GM12878 (cell line): Measurements from ENCODE around the gene DDX42. TPM values are rescaled to one million over a fixed set of nuclear protein-coding genes. Genes with fewer than 3 reads are reported as not detected.

ENCODE experiments used
- ATAC-seq: fragments of 200-7000 bp; cut with Tn5 transposase; 3 replicates; pipeline ENCODE4 v1.9.1; 2020; ENCODE audit warnings: mild to moderate bottlenecking, moderate library complexity
- BruUV-seq: library from RNA; stranded (reverse); fragments of 400-500 nt; replicated peaks from 2 replicates; lab custom pipeline; 2021; lab: Mats Ljungman, UMichigan
- CTCF ChIA-PET: fragments of 300-600 bp; sonication (Branson Sonifier 250); formaldehyde crosslinking; extraction: SDS; loops from one replicate; lab custom pipeline; 2021; ENCODE audit warnings: inconsistent platforms; lab: Yijun Ruan, JAX
- POLR2A ChIA-PET: fragments of 350-600 bp; formaldehyde crosslinking; extraction: SDS; loops from one replicate; lab custom pipeline; 2021; ENCODE audit warnings: inconsistent platforms; lab: Charles Lee
- RAD21 ChIA-PET: fragments of 300-600 bp; sonication (Branson Sonifier 250); formaldehyde crosslinking; loops from one replicate; lab custom pipeline; 2023; ENCODE audit warnings: antibody characterized with exemption; ENCODE audit not compliant: unreplicated experiment; lab: Charles Lee
- SMC1A ChIA-PET: fragments of 300-600 bp; sonication (Branson Sonifier 250); formaldehyde crosslinking; loops from one replicate; lab custom pipeline; 2023; ENCODE audit not compliant: unreplicated experiment, uncharacterized antibody; lab: Charles Lee
- DNase-seq: peaks from one replicate; pipeline ENCODE4 v3.0.0-alpha.2; 2011; ENCODE audit warnings: low read depth, low spot score
- FAIRE-seq: peaks from 3 replicates; lab custom pipeline; 2011; peaks lifted over from hg19 to GRCh38; lab: Jason Lieb, UNC
- H2AFZ ChIP-seq: 2 replicates; pipeline ENCODE4 v1.6.0; 2011; ENCODE audit warnings: low read depth, low read length, control low read depth; ENCODE audit not compliant: control insufficient read depth
- H3K27ac ChIP-seq: 2 replicates; pipeline ENCODE4 v1.5.1; 2011; ENCODE audit warnings: control low read depth; ENCODE audit not compliant: control insufficient read depth, insufficient read depth
- H3K27me3 ChIP-seq, 2 experiments: replicated peaks in 1 of 2; 2 replicates each; pipeline versions ENCODE4 v1.6.0 to v1.6.1; 2011; ENCODE audit warnings: low read length in 1 of 2; ENCODE audit not compliant: control insufficient read depth in 2 of 2, insufficient read depth in 2 of 2
- H3K36me3 ChIP-seq, 2 experiments: 2 replicates each; pipeline ENCODE4 v1.5.1; 2011; ENCODE audit warnings: low read length in 1 of 2; ENCODE audit not compliant: control insufficient read depth in 2 of 2, insufficient read depth in 2 of 2
- H3K4me1 ChIP-seq: 2 replicates; pipeline ENCODE4 v1.6.1; 2011; ENCODE audit warnings: mild to moderate bottlenecking, low read length, moderate library complexity, mixed read lengths; ENCODE audit not compliant: control insufficient read depth, insufficient read depth
- H3K4me2 ChIP-seq: 2 replicates; pipeline ENCODE4 v1.6.0; 2011; ENCODE audit warnings: control low read depth; ENCODE audit not compliant: control insufficient read depth, insufficient read depth
- H3K4me3 ChIP-seq: fragments of 200-600 bp; sonication (generic); 2 replicates; pipeline ENCODE4 v1.5.1; 2016
- H3K79me2 ChIP-seq: 2 replicates; pipeline ENCODE4 v1.6.0; 2011; ENCODE audit warnings: low read length; ENCODE audit not compliant: control insufficient read depth, insufficient read depth
- H3K9ac ChIP-seq: 2 replicates; pipeline ENCODE4 v1.8.0; 2011; ENCODE audit warnings: low read length, control low read depth, mixed read lengths; ENCODE audit not compliant: control insufficient read depth, insufficient read depth
- H3K9me3 ChIP-seq: replicated peaks from 3 replicates; pipeline ENCODE4 v1.5.1; 2011; ENCODE audit warnings: mild to moderate bottlenecking, low read length; ENCODE audit not compliant: control insufficient read depth, insufficient read depth
- H4K20me1 ChIP-seq: 2 replicates; pipeline ENCODE4 v1.6.0; 2011; ENCODE audit not compliant: control insufficient read depth, insufficient read depth
- MYB ChIP-seq: fragments of 150-350 bp; IDR thresholded peaks from 2 replicates; pipeline ENCODE4 v1.6.1; 2014; ENCODE audit warnings: mild to moderate bottlenecking, low read depth, low read length, borderline replicate concordance
- NKRF ChIP-seq: fragments of 450-650 bp; conservative IDR thresholded peaks from 2 replicates; pipeline ENCODE4 v1.6.1; 2017; ENCODE audit warnings: mild to moderate bottlenecking, moderate library complexity
- POLR2A ChIP-seq: IDR thresholded peaks from 2 replicates; pipeline ENCODE4 v1.6.1; 2011; ENCODE audit warnings: low read depth, mild to moderate bottlenecking, low read length
- POLR2AphosphoS2 ChIP-seq: IDR thresholded peaks from 2 replicates; pipeline ENCODE4 v1.6.1; 2011; ENCODE audit warnings: low read depth, mild to moderate bottlenecking, low read length, improper control_type of control experiment, moderate library complexity
- POLR2AphosphoS5 ChIP-seq: IDR thresholded peaks from 2 replicates; pipeline ENCODE4 v1.6.1; 2011; ENCODE audit warnings: mild to moderate bottlenecking, low read length, inconsistent platforms
- SMAD1 ChIP-seq: fragments of 450-650 bp; IDR thresholded peaks from 2 replicates; pipeline ENCODE4 v1.6.1; 2018; ENCODE audit warnings: mild to moderate bottlenecking, low read depth; ENCODE audit not compliant: partially characterized antibody
- WGBS: methylation state at CpG from one replicate; pipeline ENCODE4 v1.1.6; 2016; ENCODE audit warnings: low lambda C conversion rate; ENCODE audit not compliant: insufficient replicate concordance, insufficient coverage; ENCODE audit errors: missing lambda C conversion rate; 5-methylcytosine and 5-hydroxymethylcytosine counted together
- in situ Hi-C: fragments of 300-500 bp; cut with MboI; formaldehyde crosslinking; loops from 9 replicates; pipeline ENCODE4 v1.14.3; 2018; ENCODE audit warnings: mixed read lengths
- intact Hi-C: fragments of 100-400 bp; cut with micrococcal nuclease; formaldehyde crosslinking; loops from one replicate; pipeline ENCODE4 v1.14.2; 2022; ENCODE audit not compliant: unreplicated experiment
- polyA plus RNA-seq, 11 experiments: library from polyadenylated mRNA; depleted of rRNA in 4 of 11; unstranded in 6 of 11; stranded (reverse) in 5 of 11; fragments of >200 nt; fragmentation: Nextera tagmentation in 4 of 11; fragmentation: Illumina TruSeq in 1 of 11; extraction: Ambion mirVana in 4 of 11; extraction: Trizol in 1 of 11; gene quantifications; 1 replicate in 1 of 11; 2 replicates in 10 of 11; pipeline versions ENCODE4 v1.2.1 to v1.2.3, GENCODE V29; 2011 to 2016; ENCODE audit warnings: inconsistent platforms in 2 of 11, missing spikeins in 2 of 11, low read depth in 1 of 11
- total RNA-seq, 4 experiments: library from RNA; depleted of rRNA in 3 of 4; stranded (reverse); fragments of >200 nt in 3 of 4; fragmentation: Illumina TruSeq in 1 of 4; extraction: Trizol in 1 of 4; gene quantifications; 2 replicates each; pipeline versions ENCODE4 v1.2.1 to v1.2.3, GENCODE V29; 2013 to 2021

The DDX42 gene
- total and polyA plus RNA-seq, 10 of the 15 experiments (the other 5 are each of a cell fraction or from before 2014, with no cell fraction given), result 14.6 to 147 (median 65.3) TPM

DNA sequence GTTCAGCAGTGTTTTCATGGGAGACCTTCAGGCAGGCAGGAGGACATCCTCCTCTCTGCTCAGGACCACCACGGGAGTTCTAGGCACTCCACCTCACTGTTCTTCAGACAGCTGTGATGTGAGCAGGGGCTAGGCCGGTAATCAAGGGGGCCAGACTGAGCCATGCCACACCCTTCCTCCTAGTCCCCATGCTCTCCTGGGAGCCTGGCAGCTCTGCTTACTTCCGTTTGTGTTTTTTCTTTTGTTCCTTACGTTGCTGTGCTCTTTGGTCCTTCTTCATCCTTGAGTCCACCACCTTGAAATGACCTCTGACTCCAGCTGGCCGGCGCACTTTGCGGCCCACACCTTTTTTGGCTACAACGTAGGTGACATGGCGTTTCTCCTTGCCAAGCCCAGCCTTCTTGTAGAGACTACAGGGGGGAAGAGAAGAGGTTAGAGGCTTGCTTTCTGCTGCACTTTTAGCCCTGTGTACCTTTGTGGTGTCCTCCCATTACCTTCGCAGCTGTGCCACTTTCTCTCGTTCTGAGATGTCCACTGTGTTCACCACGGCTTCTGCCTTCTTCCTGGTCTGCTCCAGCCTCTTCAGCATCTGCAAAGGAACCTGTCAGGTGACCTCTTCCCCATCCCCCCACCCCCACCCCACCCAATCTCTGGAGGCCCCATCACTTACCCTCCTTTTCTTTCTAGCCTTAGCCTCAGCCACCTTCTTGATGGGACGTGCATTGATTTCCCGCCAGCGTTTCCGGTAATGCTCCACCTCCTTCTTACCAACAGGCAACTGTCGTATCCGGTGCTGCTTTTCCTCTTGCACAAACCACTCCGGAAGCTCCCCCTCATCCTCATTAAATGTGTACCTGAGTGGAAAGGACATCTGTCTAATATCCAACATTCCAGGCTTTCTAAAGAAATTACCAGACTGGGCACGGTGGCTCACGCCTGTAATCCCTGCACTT is 45.9 kb downstream of the DDX42 start:
- 69% methylated on average over 20 of the region's 21 CpGs for WGBS
- POLR2A ChIA-PET, result interaction anchor here (0.5 to 1.0 kb wide), 2 partner anchors 20 to 22 kb away, joined by 3 to 5 read pairs; no protein-coding TSS in a partner anchor

More for the DNA sequence above, 45.9 kb downstream of the DDX42 start:
- TF ChIP-seq POLR2AphosphoS2 (peak; percentile 46; the same call in 1 of the 2 replicates), POLR2AphosphoS5 (peak; percentile 18; the same call in 1 of the 2 replicates), MYB (no peak), POLR2A (peak; percentile 44), NKRF (no peak), SMAD1 (no peak)
- TF ChIP-seq, all 136 proteins: peak for 3
- Histone ChIP-seq H3K27ac (no peak overlapping the region), H2AFZ (no peak overlapping the region), H3K36me3 (peaks cover 43 to 49% of the 10 kb centered on the region in 2 experiments), H3K4me2 (no peak overlapping the region), H3K27me3 (no peaks in the 10 kb centered on the region), H4K20me1 (no peaks in the 10 kb centered on the region; the same call in 1 of the 2 replicates), H3K79me2 (no peaks in the 10 kb centered on the region; the same call in 1 of the 2 replicates), H3K9ac (no peak overlapping the region), H3K4me3 (no peak overlapping the region), H3K4me1 (no peaks in the 10 kb centered on the region), H3K9me3 (no peaks in the 10 kb centered on the region)
- no peak for DNase-seq
- intact Hi-C loops (no loop called here), in situ Hi-C loops (no loop called here)
- ChIA-PET CTCF (interaction anchor here (1.6 kb wide), 1 partner anchor 8 kb away, joined by 4 read pairs; no protein-coding TSS in a partner anchor), RAD21 (no interaction called here), SMC1A (no interaction called here)
- FAIRE-seq, result no peak
- BruUV-seq, result TSS peak; percentile 61
- no peak for ATAC-seq
